H1 (cell line): ENCODE measurements around the gene SYNJ2. TPM values are rescaled to one million over a fixed set of nuclear protein-coding genes. Genes with fewer than 3 reads are reported as not detected.

ENCODE experiments used
- CTCF ChIA-PET: fragments of 300-600 bp; sonication (Branson Sonifier 250); formaldehyde crosslinking; loops from one replicate; lab custom pipeline; 2021; ENCODE audit not compliant: partially characterized antibody; lab: Charles Lee
- POLR2A ChIA-PET: fragments of 300-600 bp; sonication (Branson Sonifier 250); formaldehyde crosslinking; loops from one replicate; lab custom pipeline; 2021; ENCODE audit warnings: inconsistent platforms; ENCODE audit not compliant: partially characterized antibody; lab: Charles Lee
- DNase-seq, 2 experiments: peaks; one replicate each; pipeline versions ENCODE4 v3.0.0 to v3.0.0-alpha.2; 2010 to 2022; ENCODE audit warnings: low spot score in 2 of 2, low read depth in 1 of 2, mixed read lengths in 1 of 2
- FAIRE-seq: peaks from 2 replicates; lab custom pipeline; 2011; peaks lifted over from hg19 to GRCh38; lab: Jason Lieb, UNC
- H2AFZ ChIP-seq: 2 replicates; pipeline ENCODE4 v1.8.1; 2012; ENCODE audit warnings: low read length, inconsistent platforms
- H2AK5ac ChIP-seq: 2 replicates; pipeline ENCODE4 v1.6.1; 2013; ENCODE audit warnings: low read depth, low read length
- H2BK120ac ChIP-seq: replicated peaks from 2 replicates; pipeline ENCODE3; 2013; ENCODE audit warnings: low read depth, low read length, inconsistent platforms
- H2BK12ac ChIP-seq: 2 replicates; pipeline ENCODE4 v1.6.1; 2013; ENCODE audit warnings: low read depth, low read length
- H2BK15ac ChIP-seq: 2 replicates; pipeline ENCODE4 v1.6.1; 2013; ENCODE audit warnings: low read length
- H2BK20ac ChIP-seq: 2 replicates; pipeline ENCODE4 v1.6.1; 2013; ENCODE audit warnings: low read length
- H2BK5ac ChIP-seq: 2 replicates; pipeline ENCODE4 v1.6.1; 2013; ENCODE audit warnings: low read depth, low read length
- H3K14ac ChIP-seq: 2 replicates; pipeline ENCODE4 v1.6.1; 2013; ENCODE audit warnings: inconsistent platforms; ENCODE audit not compliant: insufficient read length
- H3K18ac ChIP-seq: 2 replicates; pipeline ENCODE4 v1.6.1; 2013; ENCODE audit warnings: low read length; ENCODE audit errors: extremely low read depth
- H3K23ac ChIP-seq: 2 replicates; pipeline ENCODE4 v1.6.1; 2013; ENCODE audit warnings: inconsistent platforms; ENCODE audit not compliant: insufficient read length
- H3K23me2 ChIP-seq: 2 replicates; pipeline ENCODE4 v1.6.1; 2013; ENCODE audit warnings: low read depth, low read length
- H3K27ac ChIP-seq: 2 replicates; pipeline ENCODE4 v1.6.1; 2011; ENCODE audit warnings: low read depth, low read length, inconsistent platforms
- H3K27me3 ChIP-seq, 4 experiments: replicated peaks in 1 of 4; 1 replicate in 1 of 4; 2 replicates in 3 of 4; pipeline versions ENCODE4 v1.6.1 to v1.8.1; 2011 to 2013; ENCODE audit warnings: low read length in 3 of 4, mild to moderate bottlenecking in 3 of 4, inconsistent platforms in 2 of 4, mixed read lengths in 2 of 4, moderate library complexity in 1 of 4; ENCODE audit not compliant: control insufficient read depth in 3 of 4, insufficient read depth in 3 of 4; ENCODE audit errors: extremely low read depth in 1 of 4
- H3K36me3 ChIP-seq, 4 experiments: 2 replicates each; pipeline versions ENCODE4 v1.6.1 to v1.8.1; 2011 to 2013; ENCODE audit warnings: mild to moderate bottlenecking in 4 of 4, low read length in 3 of 4, moderate library complexity in 2 of 4, control low read depth in 1 of 4, inconsistent platforms in 1 of 4; ENCODE audit not compliant: insufficient read depth in 4 of 4, control insufficient read depth in 2 of 4
- H3K4ac ChIP-seq: replicated peaks from 2 replicates; pipeline ENCODE3; 2013; ENCODE audit warnings: low read length, low read depth, mixed read lengths, inconsistent platforms; ENCODE audit not compliant: insufficient read length
- H3K4me1 ChIP-seq, 4 experiments: replicated peaks in 1 of 4; 1 replicate in 1 of 4; 2 replicates in 3 of 4; pipeline versions ENCODE4 v1.6.1 to v1.8.1; 2011 to 2013; ENCODE audit warnings: low read length in 3 of 4, inconsistent platforms in 2 of 4, mixed read lengths in 1 of 4; ENCODE audit not compliant: insufficient read depth in 4 of 4, control insufficient read depth in 3 of 4
- H3K4me2 ChIP-seq, 2 experiments: 2 replicates each; pipeline versions ENCODE4 v1.6.1 to v1.8.1; 2011 to 2013; ENCODE audit warnings: low read depth in 2 of 2, low read length in 2 of 2, control low read depth in 1 of 2, inconsistent platforms in 1 of 2, mild to moderate bottlenecking in 1 of 2; ENCODE audit not compliant: insufficient read depth in 1 of 2
- H3K4me3 ChIP-seq, 4 experiments: fragments of 200-600, 300-600 bp in 1 of 4; sonication (generic), shearing (Covaris generic), sonication (Bioruptor Twin) in 1 of 4; 2 replicates each; pipeline versions ENCODE4 v1.5.1 to v1.8.1; 2011 to 2016; ENCODE audit warnings: low read length in 4 of 4, low read depth in 3 of 4, control low read depth in 2 of 4, inconsistent platforms in 2 of 4, mild to moderate bottlenecking in 2 of 4, mixed read lengths in 1 of 4, moderate library complexity in 1 of 4; ENCODE audit not compliant: insufficient read depth in 2 of 4; ENCODE audit errors: extremely low read depth in 1 of 4
- H3K56ac ChIP-seq: replicated peaks from 2 replicates; pipeline ENCODE3; 2013; ENCODE audit warnings: low read depth, mild to moderate bottlenecking, mixed read lengths, low read length, inconsistent platforms; ENCODE audit not compliant: insufficient read length
- H3K79me1 ChIP-seq: 2 replicates; pipeline ENCODE4 v1.6.1; 2013; ENCODE audit warnings: low read depth, low read length, control low read depth
- H3K79me2 ChIP-seq, 2 experiments: 2 replicates each; pipeline versions ENCODE4 v1.6.1 to v1.8.1; 2012 to 2013; ENCODE audit warnings: low read length in 2 of 2, mild to moderate bottlenecking in 2 of 2, inconsistent platforms in 1 of 2; ENCODE audit not compliant: insufficient read depth in 2 of 2, control insufficient read depth in 1 of 2
- H3K9ac ChIP-seq, 4 experiments: replicated peaks in 1 of 4; 1 replicate in 1 of 4; 2 replicates in 3 of 4; pipeline versions ENCODE4 v1.6.1 to v1.8.1; 2011 to 2013; ENCODE audit warnings: low read depth in 3 of 4, low read length in 3 of 4, control low read depth in 2 of 4, mild to moderate bottlenecking in 2 of 4, moderate library complexity in 2 of 4, inconsistent platforms in 1 of 4; ENCODE audit errors: extremely low read depth in 1 of 4
- H3K9me3 ChIP-seq, 2 experiments: 2 replicates each; pipeline versions ENCODE4 v1.6.1 to v1.8.1; 2012 to 2013; ENCODE audit warnings: mild to moderate bottlenecking in 2 of 2, moderate library complexity in 2 of 2, control low read depth in 1 of 2, inconsistent platforms in 1 of 2, low read depth in 1 of 2, low read length in 1 of 2, mixed read lengths in 1 of 2; ENCODE audit not compliant: insufficient read depth in 2 of 2
- H4K20me1 ChIP-seq, 2 experiments: replicated peaks in 1 of 2; 2 replicates each; pipeline versions ENCODE3 to v1.8.1; 2011 to 2013; ENCODE audit warnings: inconsistent platforms in 2 of 2, low read length in 2 of 2, mild to moderate bottlenecking in 1 of 2; ENCODE audit not compliant: insufficient read depth in 2 of 2, control insufficient read depth in 1 of 2
- H4K5ac ChIP-seq: 2 replicates; pipeline ENCODE4 v1.6.1; 2013; ENCODE audit warnings: low read length, low read depth, mixed read lengths, inconsistent platforms; ENCODE audit not compliant: insufficient read length
- H4K8ac ChIP-seq: 2 replicates; pipeline ENCODE4 v1.8.0; 2013; ENCODE audit warnings: mild to moderate bottlenecking, moderate library complexity, low read length, inconsistent platforms; ENCODE audit not compliant: insufficient read depth; ENCODE audit errors: extremely low read depth
- H4K91ac ChIP-seq: replicated peaks from 2 replicates; pipeline ENCODE3; 2013; ENCODE audit warnings: low read length, mixed read lengths, inconsistent platforms; ENCODE audit not compliant: insufficient read length
- ATF2 ChIP-seq: IDR thresholded peaks from 2 replicates; pipeline ENCODE4 v1.6.1; 2012; ENCODE audit warnings: low read length, inconsistent platforms
- EZH2 ChIP-seq: fragments of 200-600 bp; sonication (generic); IDR thresholded peaks from 2 replicates; pipeline ENCODE4 v1.7.1; 2012; ENCODE audit warnings: low read depth, mild to moderate bottlenecking, moderate library complexity, low read length, inconsistent platforms; ENCODE audit not compliant: severe bottlenecking
- FOSL1 ChIP-seq: IDR thresholded peaks from 2 replicates; pipeline ENCODE4 v1.6.1; 2011; ENCODE audit warnings: mild to moderate bottlenecking, low read depth, low read length, moderate library complexity; ENCODE audit not compliant: insufficient read depth
- MAX ChIP-seq: IDR thresholded peaks from 2 replicates; pipeline ENCODE4 v1.6.1; 2012; ENCODE audit warnings: inconsistent platforms
- POU5F1 ChIP-seq: IDR thresholded peaks from 2 replicates; pipeline ENCODE4 v1.6.1; 2011; ENCODE audit warnings: low read depth, mild to moderate bottlenecking, low read length, moderate library complexity
- SP1 ChIP-seq: IDR thresholded peaks from 2 replicates; pipeline ENCODE4 v1.6.1; 2011; ENCODE audit warnings: low read depth, low read length
- TBP ChIP-seq: IDR thresholded peaks from 2 replicates; pipeline ENCODE4 v1.6.1; 2011; ENCODE audit warnings: low read depth, low read length, improper control_type of control experiment
- WGBS, 2 experiments: shearing (Covaris generic) in 1 of 2; methylation state at CpG; one replicate each; pipeline versions ENCODE4 v1.1.6 to v1.1.7; 2013 to 2015; ENCODE audit warnings: low lambda C conversion rate in 2 of 2, mixed read lengths in 2 of 2, inconsistent platforms in 1 of 2, low coverage in 1 of 2, missing lambda C conversion rate in 1 of 2; ENCODE audit not compliant: insufficient replicate concordance in 2 of 2, insufficient coverage in 1 of 2, insufficient read length in 1 of 2; ENCODE audit errors: extremely low coverage in 1 of 2, missing lambda C conversion rate in 1 of 2; 5-methylcytosine and 5-hydroxymethylcytosine counted together
- polyA plus RNA-seq, 7 experiments: library from polyadenylated mRNA; depleted of rRNA in 3 of 7; stranded (reverse) in 5 of 7; unstranded in 2 of 7; fragments of >200 nt in 5 of 7; fragments of 200-250 nt in 2 of 7; gene quantifications; 1 replicate in 5 of 7; 2 replicates in 1 of 7; 4 replicates in 1 of 7; pipeline versions ENCODE4 v1.2.1 to v1.2.3, GENCODE V29; 2011 to 2013; ENCODE audit warnings: missing spikeins in 2 of 7, mixed read lengths in 2 of 7
- total RNA-seq: library from RNA; stranded (reverse); fragmentation: NEBNext Ultra II Directional; extraction: Animal tissue kit (Norgen Biotek cat#: 25700); gene quantifications from 2 replicates; pipeline ENCODE4 v1.2.1, GENCODE V29; 2021

SYNJ2 gene
- total and polyA plus RNA-seq, 2 of the 8 experiments (the other 6 are each of a cell fraction or from before 2014, with no cell fraction given): 3.7 to 13.9 TPM

GRCh38 chr6:157962601-157963302 is 18.9 kb upstream of the SYNJ2 start:
- Histone ChIP-seq H3K36me3 (no peaks in the 10 kb centered on the region), H2BK12ac (no peak overlapping the region), H3K4me1 (peaks cover 2 to 9% (median 4%) of the 10 kb centered on the region in 4 experiments; a peak in 4 of 7 replicates), H4K8ac (no peak overlapping the region), H3K56ac (no peak overlapping the region), H3K79me1 (no peaks in the 10 kb centered on the region), H4K20me1 (no peaks in the 10 kb centered on the region), H3K23me2 (no peaks in the 10 kb centered on the region; the same call in 1 of the 2 replicates), H3K9ac (no peak overlapping the region), H3K27me3 (no peaks in the 10 kb centered on the region), H3K79me2 (no peaks in the 10 kb centered on the region), H2AFZ (peak overlapping the region; percentile 71; the same call in 1 of the 2 replicates), H3K23ac (no peak overlapping the region), H3K27ac (no peak overlapping the region), H2BK120ac (no peak overlapping the region), H3K14ac (no peak overlapping the region), H3K4me3 (no peak overlapping the region), H3K9me3 (peaks cover 7 to 10% of the 10 kb centered on the region in 2 experiments; a peak in 2 of 4 replicates), H3K4ac (no peak overlapping the region), H3K18ac (no peak overlapping the region), H3K4me2 (no peak overlapping the region), H2BK20ac (no peak overlapping the region), H2BK15ac (no peak overlapping the region), H4K5ac (no peak overlapping the region), H2AK5ac (no peak overlapping the region), H4K91ac (no peak overlapping the region), H2BK5ac (no peak overlapping the region)
- ChIA-PET CTCF (interaction anchor here (0.6 to 2.2 kb wide), 5 partner anchors 13 to 696 kb away, joined by 3 to 6 read pairs (median 4); no protein-coding TSS in a partner anchor), POLR2A (interaction anchor here (0.7 to 1.0 kb wide), 2 partner anchors 13 to 116 kb away, joined by 3 to 4 read pairs; no protein-coding TSS in a partner anchor)
- 94% methylated on average over 12 of the region's 12 CpGs; no CpG with 5 or more reads in 1 of the 2 experiments for WGBS, 2 experiments
- FAIRE-seq (no peak), DNase-seq (no peak)
- TF ChIP-seq TBP (no peak), ATF2 (no peak), FOSL1 (no peak), SP1 (no peak), MAX (no peak), EZH2 (no peak), POU5F1 (no peak)
